Hepatocyte (in vitro differentiated cells): ENCODE measurements around the gene CERK.

Source experiments
- EZH2 ChIP-seq: fragments of 200-600 bp; sonication (generic); IDR thresholded peaks from 2 replicates; pipeline ENCODE4 v1.6.1; 2016; ENCODE audit warnings: antibody characterized with exemption, mild to moderate bottlenecking, borderline replicate concordance
- EZH2phosphoT487 ChIP-seq: fragments of 200-600 bp; sonication (generic); IDR thresholded peaks from one replicate; pipeline ENCODE4 v1.6.1; 2018; ENCODE audit warnings: antibody characterized with exemption, mild to moderate bottlenecking, low read depth, moderate library complexity; ENCODE audit not compliant: unreplicated experiment, severe bottlenecking
- TF ChIP-seq, protein P1 (sequence below): fragments of 200-600 bp; sonication (generic); IDR thresholded peaks from 2 replicates; pipeline ENCODE4 v1.5.1; 2016; ENCODE audit warnings: antibody characterized with exemption, mild to moderate bottlenecking; ENCODE audit not compliant: poor library complexity

DNA sequence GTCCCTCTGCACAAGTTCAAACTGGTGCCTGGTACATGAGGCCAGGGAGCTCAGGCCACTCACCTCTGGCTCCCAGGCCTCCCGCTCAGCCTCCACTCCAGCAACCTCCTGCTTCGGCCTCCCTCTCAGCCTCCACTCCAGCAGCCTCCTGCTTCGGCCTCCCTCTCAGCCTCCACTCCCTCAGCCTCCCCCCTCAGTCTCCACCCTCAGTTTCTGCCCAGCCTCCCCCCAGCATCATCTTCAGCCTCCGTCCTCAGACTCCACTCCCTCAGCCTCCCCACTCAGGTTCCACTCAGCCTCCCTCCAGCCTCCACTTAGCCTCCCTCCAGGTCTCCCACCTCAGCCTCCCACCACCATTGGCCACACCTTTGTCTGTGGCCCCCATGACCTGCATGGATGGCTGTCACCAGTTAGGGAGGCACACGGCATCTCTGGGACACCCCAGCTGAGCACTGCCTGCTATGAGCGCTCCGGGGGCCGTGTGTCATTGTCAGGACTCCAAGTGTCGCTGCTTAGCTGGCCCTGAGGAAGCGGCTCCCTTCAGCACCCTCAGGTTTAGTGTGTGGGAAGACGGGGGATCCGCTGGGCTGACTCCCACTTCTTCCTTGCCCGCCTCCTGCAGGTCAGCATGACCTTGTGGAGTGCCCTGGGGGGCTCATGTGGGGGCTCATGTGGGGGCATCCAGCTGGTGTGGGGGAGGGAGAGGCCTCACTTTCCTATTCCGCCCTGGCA lies 78.8 kb downstream of the CERK start:
- TF ChIP-seq, protein P1, sequence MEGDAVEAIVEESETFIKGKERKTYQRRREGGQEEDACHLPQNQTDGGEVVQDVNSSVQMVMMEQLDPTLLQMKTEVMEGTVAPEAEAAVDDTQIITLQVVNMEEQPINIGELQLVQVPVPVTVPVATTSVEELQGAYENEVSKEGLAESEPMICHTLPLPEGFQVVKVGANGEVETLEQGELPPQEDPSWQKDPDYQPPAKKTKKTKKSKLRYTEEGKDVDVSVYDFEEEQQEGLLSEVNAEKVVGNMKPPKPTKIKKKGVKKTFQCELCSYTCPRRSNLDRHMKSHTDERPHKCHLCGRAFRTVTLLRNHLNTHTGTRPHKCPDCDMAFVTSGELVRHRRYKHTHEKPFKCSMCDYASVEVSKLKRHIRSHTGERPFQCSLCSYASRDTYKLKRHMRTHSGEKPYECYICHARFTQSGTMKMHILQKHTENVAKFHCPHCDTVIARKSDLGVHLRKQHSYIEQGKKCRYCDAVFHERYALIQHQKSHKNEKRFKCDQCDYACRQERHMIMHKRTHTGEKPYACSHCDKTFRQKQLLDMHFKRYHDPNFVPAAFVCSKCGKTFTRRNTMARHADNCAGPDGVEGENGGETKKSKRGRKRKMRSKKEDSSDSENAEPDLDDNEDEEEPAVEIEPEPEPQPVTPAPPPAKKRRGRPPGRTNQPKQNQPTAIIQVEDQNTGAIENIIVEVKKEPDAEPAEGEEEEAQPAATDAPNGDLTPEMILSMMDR: no peak
- no peak for TF ChIP-seq EZH2
- TF ChIP-seq EZH2phosphoT487: no peak
